Stomach (tissue), 9 donors: ENCODE results near the gene PDE8B. TPM values are rescaled to one million over a fixed set of nuclear protein-coding genes. Genes with fewer than 3 reads are reported as not detected.

Experiments
- DNase-seq, 2 donors: peaks; one replicate each; pipeline versions ENCODE4 v3.0.0 to v3.0.0-alpha.2; 2013 to 2019
- H3K27ac ChIP-seq, 5 donors: fragments of 200-600 bp in 4 of 5; sonication (generic) in 4 of 5; one replicate each; pipeline ENCODE4 v1.5.1; 2013 to 2019; ENCODE audit warnings: mild to moderate bottlenecking in 1 of 5, moderate library complexity in 1 of 5
- H3K27me3 ChIP-seq, 3 donors: fragments of 200-600 bp; sonication (generic); one replicate each; pipeline ENCODE4 v1.5.1; 2017 to 2019; ENCODE audit warnings: mixed run types in 1 of 3
- H3K36me3 ChIP-seq, 4 donors: fragments of 200-600 bp; sonication (generic); 1 replicate in 3 of 4; 2 replicates in 1 of 4; pipeline ENCODE4 v1.5.1; 2016 to 2019
- H3K4me1 ChIP-seq, 4 donors: fragments of 200-600 bp; sonication (generic); one replicate each; pipeline ENCODE4 v1.5.1; 2016 to 2019
- H3K4me3 ChIP-seq, 4 donors: fragments of 200-600 bp; sonication (generic) in 3 of 4; one replicate each; pipeline ENCODE4 v1.5.1; 2016 to 2019; ENCODE audit warnings: mild to moderate bottlenecking in 1 of 4
- H3K9me3 ChIP-seq, 4 donors: fragments of 200-600 bp; sonication (generic); one replicate each; pipeline ENCODE4 v1.5.1; 2016 to 2019
- CTCF ChIP-seq, 7 experiments: fragments of 450-650 bp in 4 of 7; fragments of 200-600 bp in 3 of 7; sonication (generic) in 3 of 7; IDR thresholded peaks; one replicate each; pipeline ENCODE4 v1.5.1; 2016 to 2019; ENCODE audit warnings: antibody characterized with exemption in 7 of 7, control low read depth in 2 of 7, mild to moderate bottlenecking in 1 of 7
- EP300 ChIP-seq: sonication (generic); formaldehyde crosslinking; IDR thresholded peaks from one replicate; pipeline ENCODE4 v1.6.1; 2017; ENCODE audit warnings: antibody characterized with exemption
- POLR2A ChIP-seq, 4 donors: fragments of 450-650 bp; IDR thresholded peaks; one replicate each; pipeline ENCODE4 v1.6.1; 2016; ENCODE audit warnings: antibody characterized with exemption in 4 of 4, control low read depth in 2 of 4, mild to moderate bottlenecking in 1 of 4, moderate library complexity in 1 of 4
- POLR2AphosphoS5 ChIP-seq, 3 donors: sonication (generic); formaldehyde crosslinking; IDR thresholded peaks; one replicate each; pipeline ENCODE4 v1.6.1; 2016; ENCODE audit warnings: antibody characterized with exemption in 3 of 3
- WGBS, 5 donors: extraction: QIAGEN DNeasy Blood & Tissue Kit in 3 of 5; methylation state at CpG; one replicate each; pipeline versions ENCODE4 v1.1.5 to v1.1.7; 2013 to 2018; 5-methylcytosine and 5-hydroxymethylcytosine counted together
- intact Hi-C: fragments of 100-400 bp; cut with DNase I; formaldehyde crosslinking; loops from one replicate; pipeline ENCODE4 v1.15.1; 2023; ENCODE audit warnings: low total_unique reads
- polyA plus RNA-seq, 3 donors: library from polyadenylated mRNA; stranded (reverse); fragments of 200-250 nt; gene quantifications; one replicate each; pipeline ENCODE4 v1.2.3, GENCODE V29; 2013
- total RNA-seq, 5 donors: library from RNA; depleted of rRNA; stranded (reverse); fragments of >200 nt; gene quantifications; one replicate each; pipeline versions ENCODE4 v1.1.0 to v1.2.3, GENCODE V29; 2014 to 2016
- donor health status: healthy with polysubstance abuse.
- donor health status: Bipolar disorder and iron deficiency.
- donor health status: healthy.

Gene PDE8B
- total and polyA plus RNA-seq, 8 donors = 0.56 to 243 (median 3.5) TPM; not detected in 1

DNA sequence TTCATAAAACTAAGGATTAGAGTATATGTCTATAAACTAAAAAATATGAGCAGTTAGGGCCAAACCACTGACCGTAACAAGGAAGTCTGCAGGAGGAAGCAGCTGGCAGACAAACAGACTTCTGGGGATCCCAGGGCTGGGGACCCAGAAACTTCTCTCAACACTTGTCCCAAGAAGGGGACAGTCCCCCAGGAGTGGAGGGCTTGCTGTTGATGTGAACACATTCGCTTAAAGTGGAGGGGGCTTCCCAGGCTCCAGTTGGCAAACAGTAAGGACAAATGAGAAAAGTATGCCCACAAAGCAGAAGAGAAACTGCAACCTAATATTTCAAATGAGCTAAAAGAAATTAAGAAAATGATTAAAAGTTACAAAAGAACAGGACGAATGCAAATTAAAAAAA lies 83.7 kb downstream of the PDE8B start:
- Histone ChIP-seq H3K36me3 (no peaks in the 10 kb centered on the region), H3K4me1 (no peaks in the 10 kb centered on the region), H3K4me3 (no peak overlapping the region), H3K9me3 (no peaks in the 10 kb centered on the region), H3K27me3 (no peaks in the 10 kb centered on the region), H3K27ac (no peak overlapping the region)
- no peak for DNase-seq
- no peak for TF ChIP-seq EP300
- no peak for TF ChIP-seq POLR2AphosphoS5 (IDR thresholded peaks at IDR 0.05)
- no peak for TF ChIP-seq CTCF (IDR thresholded peaks at IDR 0.05)
- no peak for TF ChIP-seq POLR2A (IDR thresholded peaks at IDR 0.05)
- intact Hi-C loops = no loop called here
- 62 to 73% (median 71%) methylated on average over 3 of the region's 3 CpGs for WGBS, 5 donors

- DNase-seq = no peak
- WGBS, 5 donors = 67 to 85% (median 77%) methylated on average over 4 of the region's 4 CpGs
- no peaks in the 10 kb centered on the region for H3K4me1 ChIP-seq
- no peaks in the 10 kb centered on the region for H3K27me3 ChIP-seq
- intact Hi-C loops = no loop called here
- H3K4me3 ChIP-seq = no peak overlapping the region
- no peaks in the 10 kb centered on the region for H3K36me3 ChIP-seq
- H3K27ac ChIP-seq = no peak overlapping the region
- TF ChIP-seq CTCF (IDR thresholded peaks at IDR 0.05) = no peak
- TF ChIP-seq POLR2AphosphoS5 (IDR thresholded peaks at IDR 0.05) = no peak
- TF ChIP-seq POLR2A (IDR thresholded peaks at IDR 0.05) = no peak
- TF ChIP-seq EP300 = no peak
- no peaks in the 10 kb centered on the region for H3K9me3 ChIP-seq
These were observed 85.4 kb downstream of the PDE8B start for GRCh38 chr5:77295863-77296378.

DNA sequence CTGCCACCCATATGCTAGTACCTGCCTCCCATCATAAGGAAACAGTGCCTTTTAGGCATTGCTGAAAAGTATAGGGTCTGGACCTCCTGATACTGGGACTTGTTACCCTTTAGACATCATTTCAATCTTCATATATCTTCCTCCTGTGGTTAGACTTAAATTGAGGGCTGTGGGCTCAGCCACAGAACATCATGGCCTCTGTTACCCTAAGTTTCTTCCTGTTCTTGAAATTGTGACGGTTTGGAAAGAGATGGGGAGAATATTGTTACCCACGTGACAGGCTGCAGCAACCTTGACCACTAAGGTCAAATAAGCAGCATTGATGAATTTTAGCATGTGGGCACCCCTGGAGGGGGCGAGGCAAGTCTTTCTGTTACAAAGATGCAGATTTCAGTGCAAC lies 87.7 kb downstream of the PDE8B start:
- Histone ChIP-seq H3K4me3 (no peak overlapping the region), H3K36me3 (no peaks in the 10 kb centered on the region), H3K27me3 (no peaks in the 10 kb centered on the region), H3K27ac (no peak overlapping the region), H3K9me3 (no peaks in the 10 kb centered on the region), H3K4me1 (peaks cover 0 to 14% (median 0%) of the 10 kb centered on the region in 4 donors)
- no peak for DNase-seq
- intact Hi-C loops = no loop called here
- TF ChIP-seq EP300 (no peak), POLR2AphosphoS5 (IDR thresholded peaks at IDR 0.05) (no peak), POLR2A (IDR thresholded peaks at IDR 0.05) (no peak), CTCF (IDR thresholded peaks at IDR 0.05) (no peak)
- 76 to 91% (median 83%) methylated on average over 3 of the region's 3 CpGs for WGBS, 5 donors

DNA sequence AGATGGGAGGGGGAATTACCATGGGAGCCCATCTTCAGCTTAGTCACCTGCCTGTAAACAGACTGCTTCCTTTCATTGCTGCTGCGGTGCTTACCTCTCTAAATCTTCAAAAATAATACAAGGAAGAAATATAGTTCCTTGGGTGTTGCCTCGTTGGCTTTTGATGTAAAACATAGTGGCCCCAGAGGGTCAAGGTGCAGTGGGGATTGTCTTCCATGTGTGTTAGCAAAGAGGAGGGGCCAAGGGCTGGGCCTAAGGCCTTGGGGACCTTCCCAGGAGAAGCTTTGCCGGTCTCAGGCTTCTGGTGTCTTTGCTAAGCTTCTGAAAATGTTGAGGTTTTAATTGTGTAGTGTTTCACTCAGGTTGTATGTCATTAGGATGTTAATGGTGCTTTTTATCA lies 90.0 kb downstream of the PDE8B start:
- no peak overlapping the region for H3K4me3 ChIP-seq
- H3K27me3 ChIP-seq = no peaks in the 10 kb centered on the region
- WGBS, 5 donors = 72 to 82% (median 80%) methylated on average over 3 of the region's 3 CpGs
- no peaks in the 10 kb centered on the region for H3K9me3 ChIP-seq
- H3K36me3 ChIP-seq = no peaks in the 10 kb centered on the region
- no peak for DNase-seq
- peaks cover 0 to 21% (median 2%) of the 10 kb centered on the region in 4 donors for H3K4me1 ChIP-seq
- no peak overlapping the region for H3K27ac ChIP-seq
- TF ChIP-seq CTCF (IDR thresholded peaks at IDR 0.05) (no peak), POLR2A (IDR thresholded peaks at IDR 0.05) (no peak)
- intact Hi-C loops = no loop called here
